VCaP (cell line): ENCODE measurements around the gene LGALSL.

Experiments
- H3K27ac ChIP-seq: fragments of 450-650 bp; 2 replicates; pipeline ENCODE4 v1.5.1; 2017
- CTCF ChIP-seq: fragments of 450-650 bp; conservative IDR thresholded peaks from 2 replicates; pipeline ENCODE4 v1.5.1; 2017; ENCODE audit warnings: mild to moderate bottlenecking, moderate library complexity

LGALSL gene

DNA sequence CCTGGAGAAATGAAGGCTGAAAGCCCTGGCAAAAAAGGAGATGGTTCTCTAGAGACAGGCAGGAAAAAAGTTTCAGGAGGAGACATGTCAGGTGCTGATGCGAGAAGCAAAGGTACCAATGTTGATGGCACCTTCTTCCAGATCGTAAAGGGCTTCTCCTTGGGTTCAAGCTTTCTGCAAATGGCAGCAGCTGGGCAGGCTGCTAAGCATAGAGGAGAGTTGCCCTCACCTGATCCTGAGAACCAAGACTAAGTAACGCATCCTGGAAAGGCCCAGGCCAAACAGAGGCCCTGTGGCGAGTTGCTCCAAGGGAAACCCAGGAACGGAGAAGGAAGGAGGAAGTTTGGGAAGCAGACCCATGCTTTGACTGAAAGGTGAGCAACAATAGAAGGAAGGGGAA, 46.6 kb downstream of the LGALSL start:
- no peak for TF ChIP-seq CTCF
- no peak overlapping the region for H3K27ac ChIP-seq

- H3K27ac ChIP-seq, result no peak overlapping the region
- no peak for TF ChIP-seq CTCF
Observed at GRCh38 chr2:64501946-64502345, 48.0 kb downstream of the LGALSL start.

DNA sequence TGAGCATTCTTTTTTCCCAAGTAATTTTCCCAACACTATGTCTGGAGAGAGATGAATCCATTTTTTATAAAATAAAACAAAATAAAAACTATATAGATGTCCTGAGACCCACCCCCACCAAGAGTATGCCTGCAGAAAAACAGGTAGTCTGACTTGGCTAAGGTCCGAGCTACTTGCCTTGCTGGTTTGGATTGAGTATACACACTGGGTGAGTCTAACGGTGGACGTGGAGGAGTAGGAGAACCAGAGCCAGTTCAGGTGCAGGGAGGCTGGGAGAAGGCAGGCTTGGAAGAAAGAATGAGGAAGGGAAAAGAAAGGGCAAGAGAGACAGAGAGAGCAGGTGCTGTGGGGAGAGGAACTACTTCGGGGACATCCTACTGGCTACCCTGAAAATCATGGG, 48.9 kb downstream of the LGALSL start:
- TF ChIP-seq CTCF, result no peak
- H3K27ac ChIP-seq, result no peak overlapping the region

DNA sequence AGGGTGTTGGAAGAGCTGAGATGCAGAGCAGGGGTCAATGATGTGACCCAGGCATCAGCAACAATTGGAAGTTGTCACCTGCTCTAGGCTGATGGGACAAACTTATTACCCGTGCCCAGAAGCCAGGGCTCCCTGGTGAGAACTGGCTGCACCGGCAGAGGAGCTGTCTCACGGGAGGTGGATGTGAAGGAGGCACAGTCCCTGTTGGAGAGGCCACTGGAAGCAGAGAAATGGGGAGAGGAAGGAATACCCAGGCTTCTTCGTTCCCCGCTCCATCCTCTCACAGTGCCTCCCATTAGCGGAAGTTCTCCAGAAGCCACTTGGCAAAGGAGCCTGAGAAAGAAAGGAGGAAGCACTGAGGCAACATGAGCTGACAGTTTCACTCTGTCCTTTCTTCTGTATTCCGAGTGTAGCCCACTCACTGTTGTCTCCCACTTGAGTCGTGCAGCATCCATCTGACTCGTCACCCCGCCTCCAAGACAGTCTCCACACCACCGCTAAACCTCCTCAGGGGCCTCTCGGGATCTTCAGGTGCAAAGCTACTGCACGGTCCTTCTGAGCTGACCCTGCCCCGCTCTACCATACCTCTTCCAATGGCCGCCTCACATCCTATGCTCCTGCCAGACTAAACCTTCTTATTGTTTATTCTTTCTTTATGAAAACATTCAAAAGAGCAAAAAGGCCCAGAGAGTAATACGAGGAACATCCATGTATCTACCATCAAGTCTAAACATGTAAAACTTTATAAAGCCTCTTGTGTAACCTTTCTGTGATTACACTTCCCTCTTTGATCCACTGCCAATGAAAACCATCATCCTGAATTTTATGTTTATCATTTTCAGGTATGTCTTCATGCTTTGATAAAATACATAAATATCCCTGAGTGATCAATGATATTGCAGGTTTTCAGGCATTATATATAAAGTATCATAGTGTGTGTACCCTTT, 51.1 kb downstream of the LGALSL start:
- TF ChIP-seq CTCF, result no peak
- H3K27ac ChIP-seq, result peak overlapping the region; percentile 68

- no peak overlapping the region for H3K27ac ChIP-seq
- no peak for TF ChIP-seq CTCF
Observed at GRCh38 chr2:64506686-64507085, 52.7 kb downstream of the LGALSL start.
